NCI-H82 treated with DMSO at 0.1 percent for 48 hours (cell line): ENCODE measurements around the gene RSRC1.

Source experiments
- DNase-seq: peaks from one replicate; lab custom pipeline; 2025; ENCODE audit not compliant: unreplicated experiment; lab: John Stamatoyannopoulos, UW

RSRC1 gene

DNA sequence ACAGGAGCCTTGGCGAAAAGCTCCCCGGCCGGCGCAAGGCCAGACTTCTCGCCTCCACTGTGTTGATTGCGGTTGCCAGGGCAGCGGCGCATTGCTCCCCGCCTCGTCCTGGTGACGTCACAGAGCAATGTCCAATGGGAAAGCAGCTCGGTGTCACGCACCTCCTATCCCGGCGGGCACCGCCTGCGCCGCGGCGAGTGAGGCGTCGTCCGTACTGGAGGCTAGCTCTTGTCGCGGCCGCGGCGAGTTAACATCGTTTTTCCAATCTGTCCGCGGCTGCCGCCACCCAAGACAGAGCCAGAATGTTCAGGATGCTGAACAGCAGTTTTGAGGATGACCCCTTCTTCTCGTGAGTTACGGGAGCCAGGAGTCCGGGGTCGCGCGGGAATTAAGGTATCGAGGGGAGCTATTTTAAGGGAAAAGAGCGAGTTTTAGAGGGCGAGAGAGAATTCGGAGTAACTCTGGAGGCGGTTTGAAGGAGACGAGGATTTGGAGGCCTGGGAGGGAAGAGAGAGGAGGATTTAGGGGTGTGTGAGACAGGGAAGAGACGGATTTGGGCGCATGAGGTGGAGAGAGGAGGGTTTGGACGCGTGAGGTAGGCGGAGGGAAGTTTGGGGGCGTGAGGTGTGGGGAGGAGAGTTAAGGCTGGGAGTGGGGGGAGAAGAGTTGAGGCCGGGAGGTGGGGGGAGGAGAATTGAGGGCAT is 461.3 kb downstream of the RSRC1 start, which contains the start of gene MLF1:
Gene MLF1 (plus strand): TSS at position 196 of the 704 bp plus-strand sequence. CDS start 107 bp downstream, at position 303.
- peak; percentile 78 for DNase-seq

DNA sequence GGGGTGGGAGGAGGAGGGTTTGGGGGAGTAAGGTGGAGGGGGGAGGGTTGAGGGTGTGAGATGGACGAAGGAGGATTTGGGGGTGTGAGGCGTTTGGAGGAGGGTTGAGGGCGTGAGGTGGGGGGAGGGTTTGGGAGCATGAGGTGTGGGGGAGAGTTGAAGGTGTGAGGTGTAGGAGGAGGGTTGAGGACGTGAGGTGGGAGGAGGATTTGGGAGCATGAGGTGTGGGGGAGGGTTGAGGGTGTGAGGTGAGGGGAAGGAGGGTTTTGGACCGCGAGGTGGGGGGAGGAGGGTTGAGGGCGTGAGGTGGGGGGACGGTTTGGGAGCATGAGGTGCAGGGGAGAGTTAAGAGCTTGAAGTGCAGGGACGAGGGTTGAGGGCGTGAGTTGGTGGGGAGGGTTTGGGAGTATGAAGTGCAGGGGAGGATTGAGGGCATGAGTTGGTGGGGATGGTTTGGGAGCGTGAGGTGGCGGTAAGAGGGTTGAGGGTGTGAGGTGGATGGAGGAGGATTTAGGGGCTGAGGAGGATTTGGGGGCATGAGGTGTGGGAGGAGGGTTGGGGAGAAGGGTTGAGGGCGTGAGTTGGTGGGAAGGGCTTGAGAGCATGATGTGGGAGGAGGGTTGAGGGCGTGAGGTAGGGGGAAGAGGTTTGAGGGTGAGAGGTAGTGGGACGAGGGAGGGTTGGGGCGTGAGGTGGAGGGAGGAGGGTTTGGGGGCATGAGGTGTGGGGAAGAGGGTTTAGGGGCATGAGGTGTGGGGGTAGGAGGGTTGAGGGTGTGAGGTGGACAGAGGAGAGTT is 462.3 kb downstream of the RSRC1 start:
- no peak for DNase-seq

DNA sequence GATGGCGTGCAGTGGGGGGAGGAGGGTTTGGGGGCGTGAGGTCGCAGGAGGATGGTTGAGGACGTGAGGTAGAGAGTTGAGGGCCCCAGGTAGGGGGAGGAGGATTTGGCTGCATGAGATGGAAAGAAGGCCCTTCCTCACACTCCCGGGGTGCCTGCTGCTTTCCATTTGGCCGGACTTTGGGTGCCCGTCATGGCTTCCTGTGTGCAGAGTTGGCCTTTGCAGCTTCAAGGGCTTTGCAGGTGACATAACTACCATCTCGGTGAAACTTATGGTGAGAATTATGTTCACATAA is 462.8 kb downstream of the RSRC1 start:
- DNase-seq, result no peak

DNA sequence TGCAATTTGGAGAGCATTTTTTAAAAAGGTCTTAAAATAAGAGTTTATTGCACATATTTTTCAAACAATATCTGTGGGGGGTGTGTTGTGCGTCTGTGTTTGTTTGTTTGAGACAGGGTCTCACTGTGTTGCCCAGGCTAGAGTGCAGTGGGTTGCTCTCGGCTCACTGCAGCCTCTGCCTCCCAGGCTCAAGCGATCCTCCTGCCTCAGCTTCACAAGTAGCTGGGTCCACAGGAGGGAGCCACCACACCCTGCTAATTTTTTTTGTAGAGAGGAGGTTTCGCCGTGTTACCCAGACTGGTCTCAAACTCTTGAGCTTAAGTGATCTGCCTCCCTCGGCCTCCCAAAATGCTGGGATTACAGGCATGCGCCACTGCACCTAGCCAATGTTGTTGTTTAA is 463.8 kb downstream of the RSRC1 start:
- DNase-seq, result no peak

DNA sequence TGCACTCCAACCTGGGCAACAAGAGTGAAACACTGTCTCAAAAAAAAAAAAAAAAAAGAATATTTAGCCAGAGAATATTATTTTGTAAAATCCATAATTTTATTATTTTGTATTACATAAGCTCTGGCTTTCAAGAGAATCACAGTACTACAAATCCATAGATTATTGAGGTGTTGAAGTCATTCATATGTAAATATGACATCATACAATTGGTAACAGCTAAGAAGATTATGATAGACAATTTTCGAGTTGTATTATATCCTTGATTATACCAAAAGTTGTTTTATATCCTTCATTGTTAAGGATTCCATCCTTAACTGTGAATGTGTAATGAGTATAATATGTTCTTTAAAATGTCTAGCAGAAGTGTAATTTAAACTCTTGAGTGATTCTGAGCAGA is 464.8 kb downstream of the RSRC1 start:
- no peak for DNase-seq

DNA sequence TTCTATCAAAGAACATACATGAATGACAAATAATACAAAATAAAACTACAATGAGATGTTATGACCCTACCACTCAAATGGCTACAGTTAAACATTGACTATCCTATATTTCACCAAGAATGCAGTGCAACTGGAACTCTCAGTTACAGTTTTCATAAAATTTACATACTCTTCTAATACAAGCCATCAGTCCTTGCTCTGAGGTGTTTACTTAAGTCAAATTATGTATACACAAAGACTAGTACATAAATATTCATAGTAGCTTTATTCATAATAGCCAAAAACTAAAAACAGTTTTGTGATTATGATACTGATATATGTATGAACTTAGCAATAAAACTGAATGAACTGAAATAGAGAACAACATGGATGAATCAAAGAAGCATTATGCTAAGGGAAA is 480.3 kb downstream of the RSRC1 start:
- DNase-seq, result no peak
